ENCODE results near the gene CDC7.
"Not testable (repeated sequence)": the region's sequence is repeated elsewhere in the genome, so short reads cannot be mapped to it uniquely, and the experiment has no call there.

GRCh38 chr1:91465350-91465749 is 35.3 kb upstream of the CDC7 start:
- TF ChIP-seq CTCF (IDR thresholded peaks at IDR 0.05); ZNF423 (CRISPR knock-in tag; IDR thresholded peaks at IDR 0.05); MYBL2 (CRISPR knock-in tag; IDR thresholded peaks at IDR 0.05); CREM (CRISPR knock-in tag; IDR thresholded peaks at IDR 0.05); ESRRA (CRISPR knock-in tag; IDR thresholded peaks at IDR 0.05; ENCODE audit: borderline replicate concordance); JUN (CRISPR knock-in tag; IDR thresholded peaks at IDR 0.05); ZNF263 (CRISPR knock-in tag; IDR thresholded peaks at IDR 0.05; ENCODE audit: low read depth); SP1 (CRISPR knock-in tag; conservative IDR thresholded peaks at IDR 0.05); TEAD4 (CRISPR knock-in tag; IDR thresholded peaks at IDR 0.05); NR2C2 (CRISPR knock-in tag; IDR thresholded peaks at IDR 0.05); ZNF232 (CRISPR knock-in tag; IDR thresholded peaks at IDR 0.05): not testable (repeated sequence)
- TF ChIP-seq, protein P1, sequence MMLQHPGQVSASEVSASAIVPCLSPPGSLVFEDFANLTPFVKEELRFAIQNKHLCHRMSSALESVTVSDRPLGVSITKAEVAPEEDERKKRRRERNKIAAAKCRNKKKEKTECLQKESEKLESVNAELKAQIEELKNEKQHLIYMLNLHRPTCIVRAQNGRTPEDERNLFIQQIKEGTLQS (CRISPR knock-in tag; conservative IDR thresholded peaks at IDR 0.05): not testable (repeated sequence)
- TF ChIP-seq, protein P2, sequence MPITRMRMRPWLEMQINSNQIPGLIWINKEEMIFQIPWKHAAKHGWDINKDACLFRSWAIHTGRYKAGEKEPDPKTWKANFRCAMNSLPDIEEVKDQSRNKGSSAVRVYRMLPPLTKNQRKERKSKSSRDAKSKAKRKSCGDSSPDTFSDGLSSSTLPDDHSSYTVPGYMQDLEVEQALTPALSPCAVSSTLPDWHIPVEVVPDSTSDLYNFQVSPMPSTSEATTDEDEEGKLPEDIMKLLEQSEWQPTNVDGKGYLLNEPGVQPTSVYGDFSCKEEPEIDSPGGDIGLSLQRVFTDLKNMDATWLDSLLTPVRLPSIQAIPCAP (CRISPR knock-in tag; IDR thresholded peaks at IDR 0.05): not testable (repeated sequence)
- TF ChIP-seq, protein P3, sequence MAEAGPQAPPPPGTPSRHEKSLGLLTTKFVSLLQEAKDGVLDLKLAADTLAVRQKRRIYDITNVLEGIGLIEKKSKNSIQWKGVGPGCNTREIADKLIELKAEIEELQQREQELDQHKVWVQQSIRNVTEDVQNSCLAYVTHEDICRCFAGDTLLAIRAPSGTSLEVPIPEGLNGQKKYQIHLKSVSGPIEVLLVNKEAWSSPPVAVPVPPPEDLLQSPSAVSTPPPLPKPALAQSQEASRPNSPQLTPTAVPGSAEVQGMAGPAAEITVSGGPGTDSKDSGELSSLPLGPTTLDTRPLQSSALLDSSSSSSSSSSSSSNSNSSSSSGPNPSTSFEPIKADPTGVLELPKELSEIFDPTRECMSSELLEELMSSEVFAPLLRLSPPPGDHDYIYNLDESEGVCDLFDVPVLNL (CRISPR knock-in tag; IDR thresholded peaks at IDR 0.05; ENCODE audit: borderline replicate concordance, low read depth): not testable (repeated sequence)

All from WTC11 (cell line).